A549 (cell line): ENCODE results near the gene XAB2. TPM values are rescaled to one million over a fixed set of nuclear protein-coding genes. Genes with fewer than 3 reads are reported as not detected.

Experiments used
- ATAC-seq, 2 experiments: fragments of 200-7000 bp in 1 of 2; fragments of >200 bp in 1 of 2; cut with Nextera tagmentation in 1 of 2; cut with Tn5 transposase in 1 of 2; 3 replicates each; pipeline versions ENCODE4 v1.8.0 to v1.9.1; 2018 to 2020; ENCODE audit warnings: mild to moderate bottlenecking in 1 of 2, moderate library complexity in 1 of 2
- CTCF ChIA-PET: fragments of 300-600 bp; sonication (Branson Sonifier 250); formaldehyde crosslinking; extraction: SDS; loops from one replicate; lab custom pipeline; 2021; ENCODE audit warnings: antibody characterized with exemption, inconsistent platforms; lab: Yijun Ruan, JAX
- POLR2A ChIA-PET: fragments of 350-600 bp; formaldehyde crosslinking; extraction: SDS; loops from one replicate; lab custom pipeline; 2021; ENCODE audit warnings: antibody characterized with exemption, inconsistent platforms; lab: Yijun Ruan, JAX
- DNase-seq, 2 experiments: peaks; one replicate each; pipeline versions ENCODE4 v3.0.0 to v3.0.0-alpha.2; 2011 to 2016; ENCODE audit warnings: low read depth in 1 of 2, low spot score in 1 of 2
- FAIRE-seq: peaks from 2 replicates; lab custom pipeline; 2011; peaks lifted over from hg19 to GRCh38; lab: Jason Lieb, UNC
- H3K27ac ChIP-seq, 2 experiments: fragments of >200 bp; sonication (Bioruptor Twin); formaldehyde crosslinking; 3 replicates each; pipeline ENCODE4 v1.5.1; 2016 to 2017
- H3K4me1 ChIP-seq: fragments of >200 bp; sonication (Bioruptor Twin); formaldehyde crosslinking; 3 replicates; pipeline ENCODE4 v1.6.1; 2016
- H3K4me2 ChIP-seq: fragments of >200 bp; sonication (Bioruptor Twin); formaldehyde crosslinking; 3 replicates; pipeline ENCODE4 v1.6.1; 2016
- H3K4me3 ChIP-seq: fragments of >200 bp; sonication (Bioruptor Twin); formaldehyde crosslinking; 3 replicates; pipeline ENCODE4 v1.5.1; 2016
- H3K9me3 ChIP-seq: fragments of >200 bp; sonication (Bioruptor Twin); formaldehyde crosslinking; 3 replicates; pipeline ENCODE4 v1.6.1; 2016
- ATOH8 ChIP-seq: fragments of 250-450 bp; sonication (Bioruptor Pico); IDR thresholded peaks from 2 replicates; pipeline ENCODE4 v1.5.0; 2020; ENCODE audit warnings: low read depth, mild to moderate bottlenecking, moderate library complexity
- CEBPB ChIP-seq, 2 experiments: fragments of >200 bp in 1 of 2; sonication (Bioruptor Twin) in 1 of 2; formaldehyde crosslinking in 1 of 2; IDR thresholded peaks; 2 replicates each; pipeline ENCODE4 v1.6.1; 2012 to 2016
- CHD4 ChIP-seq: fragments of 200-600 bp; sonication (generic); IDR thresholded peaks from 2 replicates; pipeline ENCODE4 v1.6.1; 2016; ENCODE audit warnings: antibody characterized with exemption, mild to moderate bottlenecking, borderline replicate concordance
- CTCF ChIP-seq: fragments of >200 bp; sonication (Bioruptor Twin); formaldehyde crosslinking; IDR thresholded peaks from 3 replicates; pipeline ENCODE4 v1.5.1; 2016
- ELK1 ChIP-seq: fragments of 150-350 bp; IDR thresholded peaks from 2 replicates; pipeline ENCODE4 v1.6.1; 2014; ENCODE audit warnings: low read depth, mild to moderate bottlenecking, low read length
- EP300 ChIP-seq, 2 experiments: fragments of >200 bp; sonication (Bioruptor Twin); formaldehyde crosslinking; IDR thresholded peaks; 2 replicates in 1 of 2; 3 replicates in 1 of 2; pipeline ENCODE4 v1.6.1; 2016 to 2017
- FOSL2 ChIP-seq, 2 experiments: fragments of 450-650 bp in 1 of 2; fragments of >200 bp in 1 of 2; sonication (Bioruptor Twin) in 1 of 2; formaldehyde crosslinking; IDR thresholded peaks; 2 replicates each; pipeline versions ENCODE4 v1.5.0 to v1.6.1; 2016 to 2020; ENCODE audit warnings: mild to moderate bottlenecking in 1 of 2, moderate library complexity in 1 of 2
- HOXA7 ChIP-seq: fragments of 250-450 bp; sonication (Bioruptor Pico); IDR thresholded peaks from 2 replicates; pipeline ENCODE4 v1.5.0; 2020; ENCODE audit warnings: mild to moderate bottlenecking, moderate library complexity
- JUN ChIP-seq, 2 experiments: fragments of >200 bp; sonication (Bioruptor Twin); formaldehyde crosslinking; IDR thresholded peaks; 2 replicates in 1 of 2; 3 replicates in 1 of 2; pipeline ENCODE4 v1.6.1; 2016 to 2017
- KDM1A ChIP-seq: fragments of 200-600 bp; sonication (generic); IDR thresholded peaks from 2 replicates; pipeline ENCODE4 v1.6.1; 2016; ENCODE audit warnings: low read depth, mild to moderate bottlenecking
- PBX3 ChIP-seq: IDR thresholded peaks from 2 replicates; pipeline ENCODE4 v1.6.1; 2012
- RAD21 ChIP-seq, 2 experiments: fragments of >200 bp in 1 of 2; sonication (Bioruptor Twin) in 1 of 2; formaldehyde crosslinking in 1 of 2; IDR thresholded peaks in 1 of 2; conservative IDR thresholded peaks in 1 of 2; 2 replicates in 1 of 2; 3 replicates in 1 of 2; pipeline ENCODE4 v1.6.1; 2012 to 2018; ENCODE audit warnings: inconsistent platforms in 1 of 2
- REST ChIP-seq: fragments of 200-600 bp; sonication (generic); IDR thresholded peaks from 2 replicates; pipeline ENCODE4 v1.6.1; 2016; ENCODE audit warnings: antibody characterized with exemption, mild to moderate bottlenecking, moderate library complexity
- SMC3 ChIP-seq: fragments of >200 bp; sonication (Bioruptor Twin); formaldehyde crosslinking; IDR thresholded peaks from 3 replicates; pipeline ENCODE4 v1.6.1; 2018; ENCODE audit warnings: inconsistent platforms
- TP53 ChIP-seq: fragments of 250-450 bp; sonication (Bioruptor Pico); IDR thresholded peaks from 2 replicates; pipeline ENCODE4 v1.5.0; 2021; ENCODE audit warnings: mild to moderate bottlenecking, moderate library complexity
- ZSCAN20 ChIP-seq: fragments of 250-450 bp; sonication (Bioruptor Pico); IDR thresholded peaks from 2 replicates; pipeline ENCODE4 v1.8.0; 2022; ENCODE audit warnings: mild to moderate bottlenecking, moderate library complexity
- WGBS: methylation state at CpG from one replicate; pipeline ENCODE4 v1.1.6; 2017; ENCODE audit errors: missing lambda C conversion rate; 5-methylcytosine and 5-hydroxymethylcytosine counted together
- polyA plus RNA-seq, 4 experiments: library from polyadenylated mRNA; depleted of rRNA in 3 of 4; stranded (reverse); fragments of >200 nt; fragmentation: RNase III in 1 of 4; extraction: RNeasy Plus Mini Kit Qiagen cat#74134 plus additional on column Dnase treatment in 1 of 4; gene quantifications; 2 replicates in 3 of 4; 3 replicates in 1 of 4; pipeline ENCODE4 v1.2.3, GENCODE V29; 2011 to 2017
- TF ChIP-seq, protein P1 (sequence below): IDR thresholded peaks from 2 replicates; pipeline ENCODE4 v1.6.1; 2012

The XAB2 gene
- polyA plus RNA-seq, 2 of the 4 experiments (the other 2 are of a cell fraction): 15.0 to 21.2 TPM

DNA sequence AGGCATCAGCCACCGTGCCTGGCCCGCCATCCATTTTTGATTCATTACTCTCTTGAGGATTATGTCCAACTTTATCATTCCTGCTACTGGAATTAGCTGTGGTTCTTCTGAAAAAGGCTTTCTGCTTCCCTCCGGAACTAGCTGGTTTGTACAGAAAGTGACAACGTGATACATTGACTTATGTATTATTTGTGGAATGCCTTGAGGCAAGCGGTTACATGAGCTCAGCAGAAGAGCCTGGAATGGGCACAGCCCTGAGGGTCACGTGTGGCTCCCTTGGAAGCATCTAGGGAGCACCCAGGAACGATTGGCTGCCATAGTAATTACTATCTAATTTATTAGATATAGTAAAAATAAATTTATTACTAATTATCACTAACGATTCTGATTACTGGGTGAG is 25.1 kb upstream of the XAB2 start:
- DNase-seq (no peak), ATAC-seq (no peak), FAIRE-seq (no peak)
- Histone ChIP-seq H3K4me3 (no peak overlapping the region), H3K4me1 (no peaks in the 10 kb centered on the region), H3K9me3 (no peaks in the 10 kb centered on the region), H3K4me2 (no peak overlapping the region)
- no peak for TF ChIP-seq CHD4
- TF ChIP-seq ELK1: no peak
- no peak for TF ChIP-seq HOXA7
- TF ChIP-seq TP53 (CRISPR knock-in tag): no peak
- TF ChIP-seq, all 56 proteins: peak for 0
- CTCF ChIA-PET: interaction anchor here (1.2 to 3.2 kb wide), 4 partner anchors 26 to 144 kb away, joined by 3 to 21 read pairs (median 7); partner anchors contain the start of gene TRAPPC5
- H3K27ac ChIP-seq: no peak overlapping the region
- POLR2A ChIA-PET: no interaction called here
- WGBS: 63% methylated on average over 8 of the region's 8 CpGs

DNA sequence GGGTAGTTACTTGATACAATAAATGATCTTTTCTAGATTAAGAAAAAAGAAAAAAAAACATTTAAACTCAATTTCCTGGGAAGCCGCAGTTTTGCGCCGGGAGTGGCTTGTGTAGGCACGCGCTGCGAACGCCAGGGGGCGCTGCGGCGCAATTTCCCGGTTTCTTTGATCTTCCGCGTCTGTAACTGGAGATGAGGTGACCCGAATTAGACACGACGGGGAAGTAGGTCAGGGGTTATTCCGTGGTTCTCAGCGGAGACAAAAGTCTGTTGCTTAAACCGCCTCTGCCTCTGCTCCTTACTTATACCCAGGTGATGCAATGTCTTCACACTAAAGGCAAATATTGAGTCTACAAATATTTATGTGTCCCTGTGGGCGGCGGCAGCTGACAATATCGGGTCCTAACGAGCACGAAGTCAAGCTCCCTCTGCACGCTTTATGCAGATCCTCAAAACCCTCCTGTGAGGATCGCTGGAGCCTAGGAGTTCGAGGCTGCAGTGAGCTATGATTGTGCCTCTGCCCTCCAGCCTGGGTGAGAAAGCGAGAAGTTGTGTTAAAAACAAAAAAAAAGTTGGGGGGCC is 22.8 kb upstream of the XAB2 start:
- DNase-seq (peak; percentile 75 to 85), FAIRE-seq (no peak), ATAC-seq (peak; percentile 76 to 84)
- 3% methylated on average over 28 of the region's 28 CpGs for WGBS
- Histone ChIP-seq H3K9me3 (no peaks in the 10 kb centered on the region), H3K4me1 (no peaks in the 10 kb centered on the region), H3K27ac (peak overlapping the region; percentile 32 to 76; a peak in 5 of 6 replicates), H3K4me3 (peak overlapping the region; percentile 31; the same call in 1 of the 3 replicates), H3K4me2 (peak overlapping the region; percentile 71)
- TF ChIP-seq CTCF (peak; percentile 88), ZSCAN20 (CRISPR knock-in tag) (no peak), JUN (IDR thresholded peaks at IDR 0.05) (0 out of 5 replicates have a peak, but pooled peaks of 1 of the 2 experiments have one; percentile 24), ATOH8 (CRISPR knock-in tag) (no peak), SMC3 (peak; percentile 86), EP300 (IDR thresholded peaks at IDR 0.05) (no peak), RAD21 (conservative IDR thresholded peaks at IDR 0.05 in 1 of 2, IDR thresholded peaks at IDR 0.05 in 1 of 2) (peak; percentile 44 to 59; a peak in 4 of 5 replicates), KDM1A (no peak), CEBPB (IDR thresholded peaks at IDR 0.05) (peak; percentile 50 to 64; a peak in 3 of 4 replicates), FOSL2 (IDR thresholded peaks at IDR 0.05) (no peak), FOSL2 (CRISPR knock-in tag; IDR thresholded peaks at IDR 0.05) (no peak), PBX3 (no peak), REST (no peak)
- TF ChIP-seq, protein P1, sequence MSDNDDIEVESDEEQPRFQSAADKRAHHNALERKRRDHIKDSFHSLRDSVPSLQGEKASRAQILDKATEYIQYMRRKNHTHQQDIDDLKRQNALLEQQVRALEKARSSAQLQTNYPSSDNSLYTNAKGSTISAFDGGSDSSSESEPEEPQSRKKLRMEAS: 0 out of 2 replicates have a peak, but pooled peaks have one; percentile 23
- ChIA-PET CTCF (interaction anchor here (0.6 to 2.1 kb wide), 24 partner anchors 9 to 1349 kb away, joined by 3 to 16 read pairs (median 4); partner anchors contain the start of genes PET100, RETN and XAB2), POLR2A (no interaction called here)
